HEK293 (cell line): ENCODE results near the gene KLHL17.

Experiments used
- BCL11A ChIP-seq: fragments of 450-650 bp; formaldehyde crosslinking; IDR thresholded peaks from 2 replicates; pipeline ENCODE4 v1.5.1; 2016; ENCODE audit warnings: low read depth, missing biosample characterization, missing genetic modification characterization
- BCL11B ChIP-seq: fragments of 450-650 bp; formaldehyde crosslinking; IDR thresholded peaks from 2 replicates; pipeline ENCODE4 v1.5.1; 2016; ENCODE audit warnings: low read depth, missing biosample characterization, missing genetic modification characterization
- INSM2 ChIP-seq: fragments of 450-650 bp; formaldehyde crosslinking; IDR thresholded peaks from 2 replicates; pipeline ENCODE4 v1.5.1; 2016; ENCODE audit warnings: missing biosample characterization, missing genetic modification characterization
- KLF1 ChIP-seq: fragments of 450-650 bp; formaldehyde crosslinking; IDR thresholded peaks from 2 replicates; pipeline ENCODE4 v1.5.1; 2016; ENCODE audit warnings: missing biosample characterization, missing genetic modification characterization
- KLF7 ChIP-seq: fragments of 450-650 bp; formaldehyde crosslinking; IDR thresholded peaks from 2 replicates; pipeline ENCODE4 v1.5.1; 2016; ENCODE audit warnings: missing biosample characterization, missing genetic modification characterization, borderline replicate concordance
- KLF8 ChIP-seq: fragments of 450-650 bp; formaldehyde crosslinking; IDR thresholded peaks from 2 replicates; pipeline ENCODE4 v1.5.1; 2016; ENCODE audit warnings: missing biosample characterization, missing genetic modification characterization
- KLF9 ChIP-seq: fragments of 450-650 bp; formaldehyde crosslinking; IDR thresholded peaks from 2 replicates; pipeline ENCODE4 v1.5.1; 2016; ENCODE audit warnings: missing biosample characterization, missing genetic modification characterization, low read depth
- SP7 ChIP-seq: fragments of 450-650 bp; formaldehyde crosslinking; IDR thresholded peaks from 2 replicates; pipeline ENCODE4 v1.5.1; 2016; ENCODE audit warnings: missing biosample characterization, missing genetic modification characterization
- ZBTB20 ChIP-seq: fragments of 450-650 bp; formaldehyde crosslinking; IDR thresholded peaks from 2 replicates; pipeline ENCODE4 v1.5.1; 2016; ENCODE audit warnings: missing biosample characterization, missing genetic modification characterization
- ZBTB21 ChIP-seq: fragments of 450-650 bp; formaldehyde crosslinking; IDR thresholded peaks from 2 replicates; pipeline ENCODE4 v1.5.1; 2017; ENCODE audit warnings: missing biosample characterization, missing genetic modification characterization
- ZBTB48 ChIP-seq: fragments of 450-650 bp; formaldehyde crosslinking; IDR thresholded peaks from 2 replicates; pipeline ENCODE4 v1.5.1; 2016; ENCODE audit warnings: missing biosample characterization, missing genetic modification characterization
- ZBTB8A ChIP-seq: fragments of 450-650 bp; formaldehyde crosslinking; IDR thresholded peaks from 2 replicates; pipeline ENCODE4 v1.5.1; 2016; ENCODE audit warnings: missing biosample characterization, missing genetic modification characterization
- ZEB2 ChIP-seq: fragments of 450-650 bp; formaldehyde crosslinking; IDR thresholded peaks from 2 replicates; pipeline ENCODE4 v1.5.1; 2016; ENCODE audit warnings: missing biosample characterization, missing genetic modification characterization
- ZFP69B ChIP-seq: fragments of 450-650 bp; formaldehyde crosslinking; IDR thresholded peaks from 2 replicates; pipeline ENCODE4 v1.5.1; 2016; ENCODE audit warnings: missing biosample characterization, missing genetic modification characterization
- ZIC2 ChIP-seq: fragments of 450-650 bp; formaldehyde crosslinking; IDR thresholded peaks from 2 replicates; pipeline ENCODE4 v1.5.1; 2016; ENCODE audit warnings: missing biosample characterization, missing genetic modification characterization
- ZNF140 ChIP-seq: fragments of 450-650 bp; formaldehyde crosslinking; IDR thresholded peaks from 2 replicates; pipeline ENCODE4 v1.5.1; 2016; ENCODE audit warnings: missing biosample characterization, missing genetic modification characterization
- ZNF16 ChIP-seq: fragments of 450-650 bp; formaldehyde crosslinking; IDR thresholded peaks from 2 replicates; pipeline ENCODE4 v1.5.1; 2016; ENCODE audit warnings: low read depth, missing biosample characterization, missing genetic modification characterization
- ZNF2 ChIP-seq: fragments of 450-650 bp; formaldehyde crosslinking; IDR thresholded peaks from 2 replicates; pipeline ENCODE4 v1.5.1; 2016; ENCODE audit warnings: missing biosample characterization, missing genetic modification characterization
- ZNF24 ChIP-seq: fragments of 450-650 bp; formaldehyde crosslinking; IDR thresholded peaks from 2 replicates; pipeline ENCODE4 v1.5.1; 2016; ENCODE audit warnings: missing biosample characterization, missing genetic modification characterization
- ZNF341 ChIP-seq: fragments of 450-650 bp; formaldehyde crosslinking; IDR thresholded peaks from 2 replicates; pipeline ENCODE4; 2016; ENCODE audit warnings: low read depth, missing biosample characterization, missing genetic modification characterization
- ZNF394 ChIP-seq: fragments of 450-650 bp; formaldehyde crosslinking; IDR thresholded peaks from 2 replicates; pipeline ENCODE4 v1.5.1; 2016; ENCODE audit warnings: missing biosample characterization, missing genetic modification characterization, mild to moderate bottlenecking, moderate library complexity, borderline replicate concordance
- ZNF664 ChIP-seq: fragments of 450-650 bp; formaldehyde crosslinking; IDR thresholded peaks from 2 replicates; pipeline ENCODE4 v1.5.1; 2016; ENCODE audit warnings: missing biosample characterization, missing genetic modification characterization
- ZNF76 ChIP-seq: fragments of 450-650 bp; formaldehyde crosslinking; IDR thresholded peaks from 2 replicates; pipeline ENCODE4; 2016; ENCODE audit warnings: low read depth, missing biosample characterization, missing genetic modification characterization, borderline replicate concordance
- ZNF830 ChIP-seq: fragments of 450-650 bp; IDR thresholded peaks from 2 replicates; pipeline ENCODE4 v1.5.0; 2018; ENCODE audit warnings: missing biosample characterization, missing genetic modification characterization, low read depth, mild to moderate bottlenecking, moderate library complexity
- TF ChIP-seq, protein P1 (sequence below): fragments of 450-650 bp; formaldehyde crosslinking; IDR thresholded peaks from 2 replicates; pipeline ENCODE4 v1.5.1; 2017; ENCODE audit warnings: missing biosample characterization, missing genetic modification characterization
- TF ChIP-seq, protein P2 (sequence below): fragments of 450-650 bp; formaldehyde crosslinking; IDR thresholded peaks from 2 replicates; pipeline ENCODE4 v1.5.1; 2017; ENCODE audit warnings: missing biosample characterization, missing genetic modification characterization
- TF ChIP-seq, protein P3 (sequence below): fragments of 450-650 bp; formaldehyde crosslinking; IDR thresholded peaks from 2 replicates; pipeline ENCODE4 v1.5.1; 2017; ENCODE audit warnings: missing biosample characterization, missing genetic modification characterization
- TF ChIP-seq, protein P4 (sequence below): fragments of 450-650 bp; formaldehyde crosslinking; IDR thresholded peaks from 2 replicates; pipeline ENCODE4 v1.5.1; 2016; ENCODE audit warnings: missing biosample characterization, missing genetic modification characterization
- TF ChIP-seq, protein P5 (sequence below): fragments of 450-650 bp; formaldehyde crosslinking; IDR thresholded peaks from 2 replicates; pipeline ENCODE4 v1.5.1; 2016; ENCODE audit warnings: missing biosample characterization, missing genetic modification characterization
- TF ChIP-seq, protein P6 (sequence below): fragments of 450-650 bp; formaldehyde crosslinking; IDR thresholded peaks from 2 replicates; pipeline ENCODE4 v1.5.1; 2016; ENCODE audit warnings: missing biosample characterization, missing genetic modification characterization

The KLHL17 gene

DNA sequence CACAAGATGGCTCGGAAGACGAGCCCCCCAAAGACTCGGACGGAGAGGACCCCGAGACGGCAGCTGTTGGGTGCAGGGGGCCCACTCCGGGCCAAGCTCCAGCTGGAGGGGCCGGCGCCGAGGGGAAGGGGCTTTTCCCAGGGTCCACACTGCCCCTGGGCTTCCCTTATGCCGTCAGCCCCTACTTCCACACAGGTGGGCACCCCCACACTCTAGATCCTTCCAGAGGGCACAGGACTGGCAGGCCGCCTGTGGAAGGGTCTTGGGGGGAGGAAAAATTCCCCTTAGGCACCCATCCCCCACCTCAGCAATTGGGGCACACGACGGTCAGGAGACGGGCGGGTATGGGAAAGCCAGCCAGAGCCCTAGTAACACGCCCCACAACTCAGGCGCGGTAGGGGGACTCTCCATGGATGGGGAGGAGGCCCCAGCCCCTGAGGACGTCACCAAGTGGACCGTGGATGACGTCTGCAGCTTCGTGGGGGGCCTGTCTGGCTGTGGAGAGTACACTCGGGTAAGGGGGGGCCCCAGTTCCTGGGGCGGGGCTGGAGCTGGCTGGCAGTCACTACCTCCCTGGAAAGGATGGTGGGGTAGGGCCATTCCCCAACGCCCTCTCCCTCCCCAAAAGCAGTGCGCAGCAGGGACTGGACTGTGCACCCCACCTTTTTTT, 17.4 kb upstream of the KLHL17 start (continued):
- TF ChIP-seq, protein P1, sequence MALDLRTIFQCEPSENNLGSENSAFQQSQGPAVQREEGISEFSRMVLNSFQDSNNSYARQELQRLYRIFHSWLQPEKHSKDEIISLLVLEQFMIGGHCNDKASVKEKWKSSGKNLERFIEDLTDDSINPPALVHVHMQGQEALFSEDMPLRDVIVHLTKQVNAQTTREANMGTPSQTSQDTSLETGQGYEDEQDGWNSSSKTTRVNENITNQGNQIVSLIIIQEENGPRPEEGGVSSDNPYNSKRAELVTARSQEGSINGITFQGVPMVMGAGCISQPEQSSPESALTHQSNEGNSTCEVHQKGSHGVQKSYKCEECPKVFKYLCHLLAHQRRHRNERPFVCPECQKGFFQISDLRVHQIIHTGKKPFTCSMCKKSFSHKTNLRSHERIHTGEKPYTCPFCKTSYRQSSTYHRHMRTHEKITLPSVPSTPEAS (tag by site-specific recombination) = no peak
- TF ChIP-seq ZFP69B (tag by site-specific recombination) (peak; percentile 55; the same call in 1 of the 2 replicates), ZNF2 (peak; percentile 69; the same call in 1 of the 2 replicates), BCL11B (peak; percentile 93), ZEB2 (tag by site-specific recombination) (peak; percentile 93), ZBTB8A (tag by site-specific recombination) (peak; percentile 97), ZNF24 (tag by site-specific recombination) (peak; percentile 80), ZBTB48 (tag by site-specific recombination) (peak; percentile 79), ZNF140 (tag by site-specific recombination) (no peak), ZBTB21 (tag by site-specific recombination) (peak; percentile 98), KLF7 (peak; percentile 90), ZNF16 (no peak), ZNF76 (tag by site-specific recombination) (peak; percentile 51; the same call in 1 of the 2 replicates), ZNF830 (tag by site-specific recombination) (no peak), KLF8 (peak; percentile 99), ZNF394 (tag by site-specific recombination) (no peak), KLF9 (tag by site-specific recombination) (peak; percentile 56; the same call in 1 of the 2 replicates), INSM2 (tag by site-specific recombination) (peak; percentile 63; the same call in 1 of the 2 replicates), SP7 (tag by site-specific recombination) (peak; percentile 87), ZIC2 (tag by site-specific recombination) (peak; percentile 87), ZNF341 (tag by site-specific recombination) (peak; percentile 81; the same call in 1 of the 2 replicates), KLF1 (tag by site-specific recombination) (peak; percentile 98), ZBTB20 (tag by site-specific recombination) (peak; percentile 64; the same call in 1 of the 2 replicates), BCL11A (tag by site-specific recombination) (peak; percentile 100), ZNF664 (no peak)
- TF ChIP-seq, protein P2, sequence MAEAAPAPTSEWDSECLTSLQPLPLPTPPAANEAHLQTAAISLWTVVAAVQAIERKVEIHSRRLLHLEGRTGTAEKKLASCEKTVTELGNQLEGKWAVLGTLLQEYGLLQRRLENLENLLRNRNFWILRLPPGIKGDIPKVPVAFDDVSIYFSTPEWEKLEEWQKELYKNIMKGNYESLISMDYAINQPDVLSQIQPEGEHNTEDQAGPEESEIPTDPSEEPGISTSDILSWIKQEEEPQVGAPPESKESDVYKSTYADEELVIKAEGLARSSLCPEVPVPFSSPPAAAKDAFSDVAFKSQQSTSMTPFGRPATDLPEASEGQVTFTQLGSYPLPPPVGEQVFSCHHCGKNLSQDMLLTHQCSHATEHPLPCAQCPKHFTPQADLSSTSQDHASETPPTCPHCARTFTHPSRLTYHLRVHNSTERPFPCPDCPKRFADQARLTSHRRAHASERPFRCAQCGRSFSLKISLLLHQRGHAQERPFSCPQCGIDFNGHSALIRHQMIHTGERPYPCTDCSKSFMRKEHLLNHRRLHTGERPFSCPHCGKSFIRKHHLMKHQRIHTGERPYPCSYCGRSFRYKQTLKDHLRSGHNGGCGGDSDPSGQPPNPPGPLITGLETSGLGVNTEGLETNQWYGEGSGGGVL = peak; percentile 93
- TF ChIP-seq, protein P3, sequence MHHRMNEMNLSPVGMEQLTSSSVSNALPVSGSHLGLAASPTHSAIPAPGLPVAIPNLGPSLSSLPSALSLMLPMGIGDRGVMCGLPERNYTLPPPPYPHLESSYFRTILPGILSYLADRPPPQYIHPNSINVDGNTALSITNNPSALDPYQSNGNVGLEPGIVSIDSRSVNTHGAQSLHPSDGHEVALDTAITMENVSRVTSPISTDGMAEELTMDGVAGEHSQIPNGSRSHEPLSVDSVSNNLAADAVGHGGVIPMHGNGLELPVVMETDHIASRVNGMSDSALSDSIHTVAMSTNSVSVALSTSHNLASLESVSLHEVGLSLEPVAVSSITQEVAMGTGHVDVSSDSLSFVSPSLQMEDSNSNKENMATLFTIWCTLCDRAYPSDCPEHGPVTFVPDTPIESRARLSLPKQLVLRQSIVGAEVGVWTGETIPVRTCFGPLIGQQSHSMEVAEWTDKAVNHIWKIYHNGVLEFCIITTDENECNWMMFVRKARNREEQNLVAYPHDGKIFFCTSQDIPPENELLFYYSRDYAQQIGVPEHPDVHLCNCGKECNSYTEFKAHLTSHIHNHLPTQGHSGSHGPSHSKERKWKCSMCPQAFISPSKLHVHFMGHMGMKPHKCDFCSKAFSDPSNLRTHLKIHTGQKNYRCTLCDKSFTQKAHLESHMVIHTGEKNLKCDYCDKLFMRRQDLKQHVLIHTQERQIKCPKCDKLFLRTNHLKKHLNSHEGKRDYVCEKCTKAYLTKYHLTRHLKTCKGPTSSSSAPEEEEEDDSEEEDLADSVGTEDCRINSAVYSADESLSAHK (tag by site-specific recombination) = peak; percentile 72; the same call in 1 of the 2 replicates
- TF ChIP-seq, protein P4, sequence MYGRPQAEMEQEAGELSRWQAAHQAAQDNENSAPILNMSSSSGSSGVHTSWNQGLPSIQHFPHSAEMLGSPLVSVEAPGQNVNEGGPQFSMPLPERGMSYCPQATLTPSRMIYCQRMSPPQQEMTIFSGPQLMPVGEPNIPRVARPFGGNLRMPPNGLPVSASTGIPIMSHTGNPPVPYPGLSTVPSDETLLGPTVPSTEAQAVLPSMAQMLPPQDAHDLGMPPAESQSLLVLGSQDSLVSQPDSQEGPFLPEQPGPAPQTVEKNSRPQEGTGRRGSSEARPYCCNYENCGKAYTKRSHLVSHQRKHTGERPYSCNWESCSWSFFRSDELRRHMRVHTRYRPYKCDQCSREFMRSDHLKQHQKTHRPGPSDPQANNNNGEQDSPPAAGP (tag by site-specific recombination) = peak; percentile 95
- TF ChIP-seq, protein P5, sequence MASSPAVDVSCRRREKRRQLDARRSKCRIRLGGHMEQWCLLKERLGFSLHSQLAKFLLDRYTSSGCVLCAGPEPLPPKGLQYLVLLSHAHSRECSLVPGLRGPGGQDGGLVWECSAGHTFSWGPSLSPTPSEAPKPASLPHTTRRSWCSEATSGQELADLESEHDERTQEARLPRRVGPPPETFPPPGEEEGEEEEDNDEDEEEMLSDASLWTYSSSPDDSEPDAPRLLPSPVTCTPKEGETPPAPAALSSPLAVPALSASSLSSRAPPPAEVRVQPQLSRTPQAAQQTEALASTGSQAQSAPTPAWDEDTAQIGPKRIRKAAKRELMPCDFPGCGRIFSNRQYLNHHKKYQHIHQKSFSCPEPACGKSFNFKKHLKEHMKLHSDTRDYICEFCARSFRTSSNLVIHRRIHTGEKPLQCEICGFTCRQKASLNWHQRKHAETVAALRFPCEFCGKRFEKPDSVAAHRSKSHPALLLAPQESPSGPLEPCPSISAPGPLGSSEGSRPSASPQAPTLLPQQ (tag by site-specific recombination) = peak; percentile 70
- TF ChIP-seq, protein P6, sequence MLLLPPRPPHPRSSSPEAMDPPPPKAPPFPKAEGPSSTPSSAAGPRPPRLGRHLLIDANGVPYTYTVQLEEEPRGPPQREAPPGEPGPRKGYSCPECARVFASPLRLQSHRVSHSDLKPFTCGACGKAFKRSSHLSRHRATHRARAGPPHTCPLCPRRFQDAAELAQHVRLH = no peak
